ENCODE measurements around the gene RNASE2.
"Not testable (repeated sequence)": the region's sequence is repeated elsewhere in the genome, so short reads cannot be mapped to it uniquely, and the experiment has no call there.

RNASE2 gene

GRCh38 chr14:20955538-20955873 is 219 bp downstream of the RNASE2 start:
- not testable (repeated sequence) for H3K27ac ChIP-seq (ENCODE audit: low read depth, low read length); H2AFZ ChIP-seq (ENCODE audit: low read length, unreplicated experiment); H3K36me3 ChIP-seq (ENCODE audit: insufficient read depth, low read length); H3K79me2 ChIP-seq (ENCODE audit: control insufficient read depth, insufficient read depth, low read length, unreplicated experiment); H3K4me3 ChIP-seq (ENCODE audit: low read depth, low read length); H3K4me1 ChIP-seq (ENCODE audit: control insufficient read depth, insufficient read depth, low read length, unreplicated experiment)
- H3K27me3 ChIP-seq (ENCODE audit: insufficient read depth, low read length) = peaks cover 66% of the 10 kb centered on the region

- H3K4me3 ChIP-seq (ENCODE audit: low read depth, low read length) = no peak overlapping the region
- peaks cover 4% of the 10 kb centered on the region for H3K4me1 ChIP-seq (ENCODE audit: control insufficient read depth, insufficient read depth, low read length, unreplicated experiment)
Measured at GRCh38 chr14:20956376-20956976, 1.2 kb downstream of the RNASE2 start.

GRCh38 chr14:20958946-20959345 is 3.7 kb downstream of the RNASE2 start:
- not testable (repeated sequence) for H3K27ac ChIP-seq (ENCODE audit: low read depth, low read length); H3K79me2 ChIP-seq (ENCODE audit: control insufficient read depth, insufficient read depth, low read length, unreplicated experiment); H3K36me3 ChIP-seq (ENCODE audit: insufficient read depth, low read length); H3K4me1 ChIP-seq (ENCODE audit: control insufficient read depth, insufficient read depth, low read length, unreplicated experiment); H3K4me3 ChIP-seq (ENCODE audit: low read depth, low read length); H2AFZ ChIP-seq (ENCODE audit: low read length, unreplicated experiment)
- peaks cover 40% of the 10 kb centered on the region for H3K27me3 ChIP-seq (ENCODE audit: insufficient read depth, low read length)

More at GRCh38 chr14:20956376-20956976, 1.2 kb downstream of the RNASE2 start:
- Histone ChIP-seq H3K36me3 (ENCODE audit: insufficient read depth, low read length) (no peaks in the 10 kb centered on the region), H3K27ac (ENCODE audit: low read depth, low read length) (no peak overlapping the region), H3K79me2 (ENCODE audit: control insufficient read depth, insufficient read depth, low read length, unreplicated experiment) (no peaks in the 10 kb centered on the region), H2AFZ (ENCODE audit: low read length, unreplicated experiment) (no peak overlapping the region), H3K27me3 (ENCODE audit: insufficient read depth, low read length) (peaks cover 58% of the 10 kb centered on the region)

- H3K4me1 ChIP-seq (ENCODE audit: control insufficient read depth, insufficient read depth, low read length, unreplicated experiment) = peaks cover 9% of the 10 kb centered on the region
- no peak overlapping the region for H3K27ac ChIP-seq (ENCODE audit: low read depth, low read length)
- no peaks in the 10 kb centered on the region for H3K36me3 ChIP-seq (ENCODE audit: insufficient read depth, low read length)
- no peak overlapping the region for H2AFZ ChIP-seq (ENCODE audit: low read length, unreplicated experiment)
- peaks cover 42% of the 10 kb centered on the region for H3K27me3 ChIP-seq (ENCODE audit: insufficient read depth, low read length)
- no peak overlapping the region for H3K4me3 ChIP-seq (ENCODE audit: low read depth, low read length)
- H3K79me2 ChIP-seq (ENCODE audit: control insufficient read depth, insufficient read depth, low read length, unreplicated experiment) = no peaks in the 10 kb centered on the region
Measured at GRCh38 chr14:20969336-20969735, 14.0 kb downstream of the RNASE2 start.

- Histone ChIP-seq H3K36me3 (ENCODE audit: insufficient read depth, low read length) (no peaks in the 10 kb centered on the region), H3K4me3 (ENCODE audit: low read depth, low read length) (peak overlapping the region; percentile 74), H3K27me3 (ENCODE audit: insufficient read depth, low read length) (peaks cover 29% of the 10 kb centered on the region), H3K79me2 (ENCODE audit: control insufficient read depth, insufficient read depth, low read length, unreplicated experiment) (no peaks in the 10 kb centered on the region), H2AFZ (ENCODE audit: low read length, unreplicated experiment) (peak overlapping the region; percentile 85), H3K27ac (ENCODE audit: low read depth, low read length) (no peak overlapping the region), H3K4me1 (ENCODE audit: control insufficient read depth, insufficient read depth, low read length, unreplicated experiment) (peaks cover 20% of the 10 kb centered on the region)
Measured at GRCh38 chr14:20970647-20970982, 15.3 kb downstream of the RNASE2 start.

- H3K27ac ChIP-seq (ENCODE audit: low read depth, low read length) = no peak overlapping the region
Measured at GRCh38 chr14:20970983-20971704, 15.9 kb downstream of the RNASE2 start.

GRCh38 chr14:20971705-20972021 is 16.4 kb downstream of the RNASE2 start:
- H3K27me3 ChIP-seq (ENCODE audit: insufficient read depth, low read length) = peaks cover 21% of the 10 kb centered on the region
- H3K4me1 ChIP-seq (ENCODE audit: control insufficient read depth, insufficient read depth, low read length, unreplicated experiment) = peaks cover 20% of the 10 kb centered on the region
- no peak overlapping the region for H3K27ac ChIP-seq (ENCODE audit: low read depth, low read length)
- no peaks in the 10 kb centered on the region for H3K79me2 ChIP-seq (ENCODE audit: control insufficient read depth, insufficient read depth, low read length, unreplicated experiment)
- peak overlapping the region; percentile 65 for H2AFZ ChIP-seq (ENCODE audit: low read length, unreplicated experiment)
- H3K4me3 ChIP-seq (ENCODE audit: low read depth, low read length) = peak overlapping the region; percentile 74
- no peaks in the 10 kb centered on the region for H3K36me3 ChIP-seq (ENCODE audit: insufficient read depth, low read length)

More at GRCh38 chr14:20970983-20971704, 15.9 kb downstream of the RNASE2 start:
- Histone ChIP-seq H3K36me3 (ENCODE audit: insufficient read depth, low read length) (no peaks in the 10 kb centered on the region), H3K4me3 (ENCODE audit: low read depth, low read length) (peak overlapping the region; percentile 74), H3K4me1 (ENCODE audit: control insufficient read depth, insufficient read depth, low read length, unreplicated experiment) (peaks cover 20% of the 10 kb centered on the region), H2AFZ (ENCODE audit: low read length, unreplicated experiment) (peak overlapping the region; percentile 85), H3K27me3 (ENCODE audit: insufficient read depth, low read length) (peaks cover 26% of the 10 kb centered on the region), H3K79me2 (ENCODE audit: control insufficient read depth, insufficient read depth, low read length, unreplicated experiment) (no peaks in the 10 kb centered on the region)

GRCh38 chr14:20973501-20973900 is 18.2 kb downstream of the RNASE2 start:
- Histone ChIP-seq H3K27ac (ENCODE audit: low read depth, low read length) (no peak overlapping the region), H3K27me3 (ENCODE audit: insufficient read depth, low read length) (peaks cover 3% of the 10 kb centered on the region), H2AFZ (ENCODE audit: low read length, unreplicated experiment) (no peak overlapping the region), H3K4me3 (ENCODE audit: low read depth, low read length) (no peak overlapping the region), H3K36me3 (ENCODE audit: insufficient read depth, low read length) (no peaks in the 10 kb centered on the region), H3K4me1 (ENCODE audit: control insufficient read depth, insufficient read depth, low read length, unreplicated experiment) (peaks cover 20% of the 10 kb centered on the region), H3K79me2 (ENCODE audit: control insufficient read depth, insufficient read depth, low read length, unreplicated experiment) (no peaks in the 10 kb centered on the region)

- Histone ChIP-seq H3K79me2 (ENCODE audit: control insufficient read depth, insufficient read depth, low read length, unreplicated experiment) (no peaks in the 10 kb centered on the region), H2AFZ (ENCODE audit: low read length, unreplicated experiment) (no peak overlapping the region), H3K27me3 (ENCODE audit: insufficient read depth, low read length) (no peaks in the 10 kb centered on the region), H3K4me3 (ENCODE audit: low read depth, low read length) (no peak overlapping the region), H3K27ac (ENCODE audit: low read depth, low read length) (no peak overlapping the region), H3K4me1 (ENCODE audit: control insufficient read depth, insufficient read depth, low read length, unreplicated experiment) (peaks cover 20% of the 10 kb centered on the region), H3K36me3 (ENCODE audit: insufficient read depth, low read length) (no peaks in the 10 kb centered on the region)
Measured at GRCh38 chr14:20976291-20976690, 21.0 kb downstream of the RNASE2 start.

GRCh38 chr14:20978687-20979086 is 23.4 kb downstream of the RNASE2 start:
- peaks cover 4% of the 10 kb centered on the region; the same call in 1 of the 2 replicates for H3K27me3 ChIP-seq (ENCODE audit: insufficient read depth, low read length)
- H3K4me3 ChIP-seq (ENCODE audit: low read depth, low read length) = no peak overlapping the region
- no peak overlapping the region for H2AFZ ChIP-seq (ENCODE audit: low read length, unreplicated experiment)
- H3K79me2 ChIP-seq (ENCODE audit: control insufficient read depth, insufficient read depth, low read length, unreplicated experiment) = no peaks in the 10 kb centered on the region
- peaks cover 16% of the 10 kb centered on the region for H3K4me1 ChIP-seq (ENCODE audit: control insufficient read depth, insufficient read depth, low read length, unreplicated experiment)
- H3K36me3 ChIP-seq (ENCODE audit: insufficient read depth, low read length) = no peaks in the 10 kb centered on the region
- H3K27ac ChIP-seq (ENCODE audit: low read depth, low read length) = no peak overlapping the region

GRCh38 chr14:20980906-20981305 is 25.6 kb downstream of the RNASE2 start:
- Histone ChIP-seq H3K27ac (ENCODE audit: low read depth, low read length) (no peak overlapping the region), H3K4me3 (ENCODE audit: low read depth, low read length) (no peak overlapping the region), H3K79me2 (ENCODE audit: control insufficient read depth, insufficient read depth, low read length, unreplicated experiment) (no peaks in the 10 kb centered on the region), H2AFZ (ENCODE audit: low read length, unreplicated experiment) (no peak overlapping the region), H3K36me3 (ENCODE audit: insufficient read depth, low read length) (no peaks in the 10 kb centered on the region), H3K27me3 (ENCODE audit: insufficient read depth, low read length) (peaks cover 4% of the 10 kb centered on the region; the same call in 1 of the 2 replicates), H3K4me1 (ENCODE audit: control insufficient read depth, insufficient read depth, low read length, unreplicated experiment) (no peaks in the 10 kb centered on the region)
